ENCODE results near the gene RYR3. TPM values are rescaled to one million over a fixed set of nuclear protein-coding genes. Genes with fewer than 3 reads are reported as not detected.

Gene RYR3
- total and polyA plus RNA-seq, 7 donors: 2.5 to 159 (median 24.0) TPM

GRCh38 chr15:33515121-33515520, 204.4 kb downstream of the RYR3 start:
- no peak for DNase-seq
- peak in 1 of 4 donors; percentile 25 for ATAC-seq
- Histone ChIP-seq H3K4me3 (no peak overlapping the region), H3K36me3 (ENCODE audit: insufficient read depth in 1 of 2, low read depth in 1 of 2) (no peaks in the 10 kb centered on the region), H3K9me3 (no peaks in the 10 kb centered on the region), H3K27ac (no peak overlapping the region), H3K4me1 (peaks cover 8% of the 10 kb centered on the region), H3K27me3 (ENCODE audit: insufficient read depth in 3 of 3, low read length in 2 of 3) (no peaks in the 10 kb centered on the region)
- TF ChIP-seq CTCF (IDR thresholded peaks at IDR 0.05): no peak
- intact Hi-C loops (cut with DNase I): no loop called here
- 57 to 72% (median 62%) methylated on average over 2 of the region's 2 CpGs for WGBS, 3 donors

- no peaks in the 10 kb centered on the region for H3K27me3 ChIP-seq (ENCODE audit: insufficient read depth in 3 of 3, low read length in 2 of 3)
- TF ChIP-seq CTCF (IDR thresholded peaks at IDR 0.05): no peak
- no peak overlapping the region for H3K27ac ChIP-seq
- intact Hi-C loops (cut with DNase I): no loop called here
- H3K36me3 ChIP-seq (ENCODE audit: insufficient read depth in 1 of 2, low read depth in 1 of 2): no peaks in the 10 kb centered on the region
- H3K9me3 ChIP-seq: no peaks in the 10 kb centered on the region
- DNase-seq (no peak), ATAC-seq (no peak)
- peaks cover 8% of the 10 kb centered on the region for H3K4me1 ChIP-seq
- no peak overlapping the region for H3K4me3 ChIP-seq
- 67 to 73% (median 69%) methylated on average over 2 of the region's 2 CpGs for WGBS, 3 donors
These were observed 205.8 kb downstream of the RYR3 start for GRCh38 chr15:33516563-33516962.

- WGBS, 3 donors: 28 to 74% (median 41%) methylated on average over 2 of the region's 2 CpGs
- Histone ChIP-seq H3K4me3 (no peak overlapping the region), H3K27me3 (ENCODE audit: insufficient read depth in 3 of 3, low read length in 2 of 3) (no peaks in the 10 kb centered on the region), H3K36me3 (ENCODE audit: insufficient read depth in 1 of 2, low read depth in 1 of 2) (no peaks in the 10 kb centered on the region), H3K4me1 (peaks cover 8% of the 10 kb centered on the region), H3K27ac (no peak overlapping the region), H3K9me3 (no peaks in the 10 kb centered on the region)
- intact Hi-C loops (cut with DNase I): no loop called here
- no peak for DNase-seq
- TF ChIP-seq CTCF (IDR thresholded peaks at IDR 0.05): no peak
- ATAC-seq: peak in 1 of 4 donors; percentile 57
These were observed 207.2 kb downstream of the RYR3 start for GRCh38 chr15:33517944-33518343.

GRCh38 chr15:33518421-33518820, 207.7 kb downstream of the RYR3 start:
- no peak for TF ChIP-seq CTCF (IDR thresholded peaks at IDR 0.05)
- no peaks in the 10 kb centered on the region for H3K9me3 ChIP-seq
- H3K27me3 ChIP-seq (ENCODE audit: insufficient read depth in 3 of 3, low read length in 2 of 3): no peaks in the 10 kb centered on the region
- intact Hi-C loops (cut with DNase I): no loop called here
- peaks cover 8% of the 10 kb centered on the region for H3K4me1 ChIP-seq
- no peak overlapping the region for H3K4me3 ChIP-seq
- WGBS, 3 donors: 74 to 83% (median 77%) methylated on average over 8 of the region's 8 CpGs
- DNase-seq (no peak), ATAC-seq (no peak)
- no peaks in the 10 kb centered on the region for H3K36me3 ChIP-seq (ENCODE audit: insufficient read depth in 1 of 2, low read depth in 1 of 2)
- H3K27ac ChIP-seq: no peak overlapping the region

- ATAC-seq (no peak), DNase-seq (no peak)
- no peaks in the 10 kb centered on the region for H3K27me3 ChIP-seq (ENCODE audit: insufficient read depth in 3 of 3, low read length in 2 of 3)
- WGBS, 3 donors: 92 to 94% (median 93%) methylated on average over 3 of the region's 3 CpGs
- intact Hi-C loops (cut with DNase I): no loop called here
- no peak overlapping the region for H3K27ac ChIP-seq
- no peaks in the 10 kb centered on the region for H3K4me1 ChIP-seq
- TF ChIP-seq CTCF (IDR thresholded peaks at IDR 0.05): no peak
- no peak overlapping the region for H3K4me3 ChIP-seq
- H3K9me3 ChIP-seq: no peaks in the 10 kb centered on the region
- H3K36me3 ChIP-seq (ENCODE audit: insufficient read depth in 1 of 2, low read depth in 1 of 2): no peaks in the 10 kb centered on the region
These were observed 213.5 kb downstream of the RYR3 start for GRCh38 chr15:33524274-33524673.

All from psoas muscle (tissue), 8 donors.